ENCODE measurements around the gene MRPL19.
"Not testable (repeated sequence)": the region's sequence is repeated elsewhere in the genome, so short reads cannot be mapped to it uniquely, and the experiment has no call there.

The MRPL19 gene

GRCh38 chr2:75667884-75668283 lies 21.3 kb downstream of the MRPL19 start:
- DNase-seq (ENCODE audit: low read depth in 3 of 3): no peak

- DNase-seq (ENCODE audit: low read depth in 3 of 3): not testable (repeated sequence)
These were observed 28.8 kb downstream of the MRPL19 start for GRCh38 chr2:75675423-75675822.

- no peak for DNase-seq (ENCODE audit: low read depth in 3 of 3)
These were observed 29.3 kb downstream of the MRPL19 start for GRCh38 chr2:75675908-75676307.

- no peak for DNase-seq (ENCODE audit: low read depth in 3 of 3)
These were observed 29.9 kb downstream of the MRPL19 start for GRCh38 chr2:75676464-75676863.

GRCh38 chr2:75679556-75679955 lies 33.0 kb downstream of the MRPL19 start:
- DNase-seq (ENCODE audit: low read depth in 3 of 3): no peak

- DNase-seq (ENCODE audit: low read depth in 3 of 3): no peak
These were observed 33.8 kb downstream of the MRPL19 start for GRCh38 chr2:75680402-75680801.

GRCh38 chr2:75683430-75683829 lies 36.8 kb downstream of the MRPL19 start:
- DNase-seq (ENCODE audit: low read depth in 3 of 3): not testable (repeated sequence)

- no peak for DNase-seq (ENCODE audit: low read depth in 3 of 3)
These were observed 41.6 kb downstream of the MRPL19 start for GRCh38 chr2:75688196-75688595.

GRCh38 chr2:75698918-75699317 lies 52.3 kb downstream of the MRPL19 start:
- DNase-seq (ENCODE audit: low read depth in 3 of 3): no peak

- no peak for DNase-seq (ENCODE audit: low read depth in 3 of 3)
These were observed 56.0 kb downstream of the MRPL19 start for GRCh38 chr2:75702593-75702992.

GRCh38 chr2:75703589-75704287 lies 57.2 kb downstream of the MRPL19 start:
- no peak for DNase-seq (ENCODE audit: low read depth in 3 of 3)

- no peak for DNase-seq (ENCODE audit: low read depth in 3 of 3)
These were observed 59.3 kb downstream of the MRPL19 start for GRCh38 chr2:75705921-75706320.

- no peak for DNase-seq (ENCODE audit: low read depth in 3 of 3)
These were observed 61.3 kb downstream of the MRPL19 start for GRCh38 chr2:75707901-75708300.

- DNase-seq (ENCODE audit: low read depth in 3 of 3): no peak
These were observed 62.7 kb downstream of the MRPL19 start for GRCh38 chr2:75709297-75709696.

- no peak for DNase-seq (ENCODE audit: low read depth in 3 of 3)
These were observed 63.6 kb downstream of the MRPL19 start for GRCh38 chr2:75710220-75710576.

- peak; percentile 74 to 76 (median 75) for DNase-seq (ENCODE audit: low read depth in 3 of 3)
These were observed 64.1 kb downstream of the MRPL19 start, which contains the start of gene GCFC2 for GRCh38 chr2:75710577-75711253. TSS of gene GCFC2 (minus strand) at chr2:75710915. CDS start at chr2:75710855, 60 bp downstream.

- not testable (repeated sequence) for DNase-seq (ENCODE audit: low read depth in 3 of 3)
These were observed 65.0 kb downstream of the MRPL19 start for GRCh38 chr2:75711590-75711989.

- DNase-seq (ENCODE audit: low read depth in 3 of 3): no peak
These were observed 69.8 kb downstream of the MRPL19 start for GRCh38 chr2:75716406-75716805.

- DNase-seq (ENCODE audit: low read depth in 3 of 3): no peak
These were observed 73.0 kb downstream of the MRPL19 start for GRCh38 chr2:75719616-75720015.

GRCh38 chr2:75720525-75720924 lies 73.9 kb downstream of the MRPL19 start:
- no peak for DNase-seq (ENCODE audit: low read depth in 3 of 3)

- DNase-seq (ENCODE audit: low read depth in 3 of 3): no peak
These were observed 76.1 kb downstream of the MRPL19 start for GRCh38 chr2:75722687-75723086.

- no peak for DNase-seq (ENCODE audit: low read depth in 3 of 3)
These were observed 82.2 kb downstream of the MRPL19 start for GRCh38 chr2:75728614-75729419.

- no peak for DNase-seq (ENCODE audit: low read depth in 3 of 3)
These were observed 83.3 kb downstream of the MRPL19 start for GRCh38 chr2:75729861-75730260.
